Ramos (cell line): Measurements from ENCODE around the gene TSPOAP1.

ENCODE experiments used
- in situ Hi-C: fragments of 300-500 bp; cut with MboI; formaldehyde crosslinking; loops from one replicate; pipeline ENCODE4 v1.14.3; 2022; ENCODE audit warnings: low sequenced_read_pairs; ENCODE audit not compliant: unreplicated experiment

TSPOAP1 gene

DNA sequence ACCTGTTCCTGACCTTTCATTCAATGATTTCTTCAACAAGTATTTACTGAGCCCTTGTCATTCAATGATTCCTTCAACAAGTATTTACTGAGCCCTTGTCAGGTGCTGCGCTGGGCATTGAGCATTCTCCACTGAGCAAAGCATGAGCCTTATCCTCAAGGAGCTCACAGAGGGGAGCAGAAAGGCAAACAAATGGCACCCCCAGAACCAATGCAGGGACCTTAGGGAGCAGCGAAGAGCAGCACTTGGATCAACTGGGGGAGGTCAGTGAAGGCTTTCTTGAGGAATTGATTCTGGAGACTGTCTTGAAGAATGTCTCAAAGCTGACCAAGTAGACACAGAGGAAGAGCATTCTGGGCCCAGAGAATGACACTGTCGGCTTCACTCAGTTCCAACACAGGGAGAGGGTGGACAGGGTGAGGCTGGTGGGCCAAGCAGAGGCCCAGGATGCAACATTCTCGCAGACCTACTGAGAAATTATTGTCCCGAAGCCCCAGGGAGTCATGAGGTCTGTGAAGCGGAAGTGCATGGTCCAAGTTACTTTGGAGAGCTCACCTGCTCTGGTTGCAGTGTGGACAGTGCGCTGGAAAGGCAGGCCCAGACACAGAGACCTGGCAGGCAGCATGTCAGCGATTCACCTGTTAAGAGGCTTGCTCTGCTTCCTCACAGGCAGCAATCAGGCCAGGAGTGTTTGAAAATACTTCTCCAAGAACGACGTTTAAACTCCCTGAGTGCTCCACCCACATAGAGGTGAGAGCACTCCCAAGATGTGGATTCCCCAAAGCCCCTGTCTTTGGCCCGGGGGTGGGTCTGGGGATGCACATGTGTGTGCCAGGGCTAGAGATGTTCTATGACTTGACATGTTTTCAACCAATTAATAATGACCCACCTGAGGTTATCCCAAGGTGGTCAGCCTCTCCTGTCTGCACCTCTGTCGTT lies 44.7 kb downstream of the TSPOAP1 start:
- in situ Hi-C loops = no loop called here

DNA sequence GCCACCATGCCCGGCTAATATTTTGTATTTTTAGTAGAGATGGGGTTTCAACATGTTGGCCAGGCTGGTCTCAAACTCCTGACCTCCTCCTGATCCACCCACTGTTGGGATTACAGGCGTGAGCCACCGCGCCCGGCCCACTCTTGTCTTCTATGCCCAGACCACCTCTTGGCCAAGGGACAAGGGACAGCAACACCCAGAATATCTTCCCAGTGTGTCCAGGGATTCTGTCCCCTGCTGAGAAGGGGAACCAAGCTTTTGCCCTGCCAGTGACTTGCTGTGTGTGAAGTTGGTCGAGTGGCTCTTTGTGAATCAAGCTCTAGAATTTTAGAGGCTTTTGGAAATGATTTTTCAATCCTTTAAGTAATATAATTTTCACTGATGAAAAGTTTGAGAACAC lies 46.2 kb downstream of the TSPOAP1 start:
- in situ Hi-C loops = no loop called here

DNA sequence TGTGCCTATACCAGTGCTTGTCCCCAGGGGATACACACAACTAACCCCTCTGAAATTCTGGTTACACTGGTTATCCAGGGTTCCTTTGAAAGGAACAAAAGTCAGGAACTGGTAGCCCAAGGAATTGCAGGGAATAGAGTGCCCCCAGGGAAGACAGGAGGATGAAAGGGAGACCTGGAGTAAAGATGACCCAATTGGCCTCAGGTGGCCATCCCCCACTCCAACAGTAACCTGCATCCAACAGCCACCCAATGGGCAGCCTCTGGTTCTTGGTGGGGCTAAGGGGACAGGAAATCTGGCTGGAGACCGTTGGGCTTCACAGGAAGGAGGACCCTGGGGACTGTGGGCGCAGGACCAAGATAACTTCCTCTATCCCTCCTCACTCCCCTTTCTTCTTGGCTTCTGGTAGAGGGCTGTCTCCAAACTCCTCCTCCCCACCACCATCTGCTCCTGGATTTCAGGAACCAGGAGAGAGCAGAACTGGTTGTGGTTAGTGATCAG lies 47.0 kb downstream of the TSPOAP1 start:
- in situ Hi-C loops = no loop called here

DNA sequence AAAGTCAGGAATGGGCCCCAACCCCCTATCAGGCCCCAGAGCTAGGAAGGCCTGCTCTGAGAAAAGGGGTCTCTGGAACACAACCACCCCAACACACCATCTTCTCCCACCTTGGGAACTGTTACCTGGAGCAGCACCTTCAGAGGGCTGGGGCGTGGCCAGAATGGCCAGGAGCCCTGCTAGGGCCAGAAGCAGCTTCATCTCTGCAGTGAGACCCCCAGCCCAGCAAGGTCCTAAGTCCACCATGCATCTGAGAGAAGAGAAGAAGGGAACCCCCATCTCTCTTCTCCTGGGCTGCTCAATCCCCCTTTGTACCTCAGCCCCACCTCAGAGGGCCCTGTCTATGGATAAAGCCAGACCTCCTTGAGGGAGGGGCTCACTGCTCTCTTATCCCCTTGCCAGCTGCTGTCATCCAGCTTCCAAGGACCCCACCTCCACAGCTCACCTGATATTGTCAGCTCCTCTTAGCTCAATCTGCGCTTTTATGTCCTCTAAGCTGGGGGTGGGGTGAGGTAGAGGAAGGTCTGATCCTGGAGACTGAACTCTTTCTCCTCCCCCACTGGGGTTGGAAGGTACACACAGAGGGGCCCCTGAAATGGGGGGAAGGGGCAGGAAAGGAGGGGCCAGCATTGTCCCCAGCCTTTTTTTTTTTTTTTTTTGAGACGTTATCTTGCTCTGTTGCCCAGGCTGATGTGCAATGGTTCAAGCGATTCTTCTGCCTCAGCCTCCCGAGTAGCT lies 47.9 kb downstream of the TSPOAP1 start, which contains the start of gene MPO:
Gene MPO (minus strand): TSS at position 456 of the 738 bp plus-strand sequence. CDS start 177 bp downstream, at position 279.
- in situ Hi-C loops = no loop called here

DNA sequence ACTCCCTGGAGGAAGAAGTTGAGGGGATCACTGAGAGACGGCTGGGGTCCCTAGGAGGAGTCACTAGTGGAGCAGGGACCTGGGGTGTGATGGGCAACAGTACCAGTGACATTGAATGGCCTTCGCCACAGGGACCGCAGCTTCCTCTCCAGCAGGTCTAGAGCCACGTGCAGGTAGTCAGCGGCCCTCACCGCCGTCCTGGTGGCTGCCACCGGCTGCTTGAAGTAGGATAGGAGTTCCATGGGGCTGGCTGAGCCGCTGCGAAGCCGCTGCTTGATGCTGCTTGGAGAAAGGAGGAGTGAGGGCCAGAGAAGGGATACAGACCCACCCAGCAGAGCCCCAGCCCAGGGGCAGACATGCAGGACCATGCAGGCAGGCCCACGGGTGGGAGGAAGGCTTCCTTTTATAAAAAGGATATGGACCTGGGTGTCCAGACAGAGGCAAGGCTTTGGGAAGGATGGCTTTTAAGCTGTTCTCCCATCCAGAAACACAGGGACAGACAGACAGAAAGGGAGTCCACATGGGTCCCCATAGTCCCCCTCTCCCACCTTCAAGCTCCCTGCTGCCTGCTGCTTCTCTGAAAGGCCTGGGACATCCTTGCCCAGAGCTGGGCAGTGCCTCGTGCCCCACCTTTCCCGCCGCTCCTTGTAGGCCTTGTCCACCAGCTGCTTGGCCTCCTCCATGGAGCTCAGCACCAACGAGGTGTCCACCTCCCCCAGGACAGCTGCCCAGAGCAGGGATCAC lies 48.7 kb downstream of the TSPOAP1 start:
- in situ Hi-C loops = no loop called here

DNA sequence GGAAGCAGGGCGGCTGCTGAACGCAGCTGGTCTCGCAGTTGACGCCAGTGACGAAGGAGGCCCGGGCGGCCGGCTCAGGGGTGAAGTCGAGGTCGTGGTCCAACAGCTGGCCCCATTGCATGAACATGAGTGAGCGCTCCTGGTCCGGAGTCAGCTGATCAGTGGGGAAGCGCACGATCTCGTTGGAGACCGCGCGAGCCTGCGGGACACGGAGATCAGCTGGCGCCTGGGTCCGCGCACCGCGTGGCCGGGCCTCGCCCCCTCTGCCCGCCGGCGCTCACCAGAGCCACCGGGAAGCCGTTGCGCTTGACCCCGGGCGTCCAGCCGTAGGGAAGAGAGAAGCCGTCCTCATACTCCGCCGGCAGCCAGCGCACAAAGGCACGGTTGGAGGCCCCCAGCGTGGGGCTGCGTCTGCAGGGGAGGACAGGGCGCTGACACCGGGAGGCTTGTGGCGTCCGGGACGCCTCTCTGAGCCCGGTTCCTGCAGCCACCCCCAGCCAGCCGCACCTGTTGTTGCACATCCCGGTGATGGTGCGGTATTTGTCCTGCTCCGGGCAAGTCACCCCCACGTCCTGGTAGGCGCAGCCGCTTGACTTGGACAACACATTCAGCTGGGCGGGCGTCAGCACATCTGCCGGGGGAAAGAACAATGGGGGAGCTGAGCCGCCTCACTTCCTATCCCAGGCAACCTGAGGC lies 49.4 kb downstream of the TSPOAP1 start:
- in situ Hi-C loops = no loop called here

DNA sequence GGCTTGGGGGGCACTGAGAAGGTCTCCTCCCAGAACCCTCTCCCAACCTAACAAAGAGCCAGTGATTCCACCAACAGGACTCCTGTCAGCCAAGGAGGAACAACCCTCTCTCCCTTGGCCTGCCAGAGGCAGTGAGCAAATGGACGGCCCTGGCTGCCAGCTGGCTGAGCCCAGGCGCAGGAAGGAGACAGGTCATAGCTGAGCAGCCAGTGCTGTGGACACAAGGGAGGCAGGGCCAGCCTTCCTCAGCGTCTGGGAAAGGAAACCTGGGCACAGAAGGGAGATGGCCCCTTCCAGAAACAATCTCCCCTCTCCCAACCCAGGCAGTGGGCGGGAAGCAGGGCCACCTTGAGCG lies 50.0 kb downstream of the TSPOAP1 start:
- in situ Hi-C loops = no loop called here

DNA sequence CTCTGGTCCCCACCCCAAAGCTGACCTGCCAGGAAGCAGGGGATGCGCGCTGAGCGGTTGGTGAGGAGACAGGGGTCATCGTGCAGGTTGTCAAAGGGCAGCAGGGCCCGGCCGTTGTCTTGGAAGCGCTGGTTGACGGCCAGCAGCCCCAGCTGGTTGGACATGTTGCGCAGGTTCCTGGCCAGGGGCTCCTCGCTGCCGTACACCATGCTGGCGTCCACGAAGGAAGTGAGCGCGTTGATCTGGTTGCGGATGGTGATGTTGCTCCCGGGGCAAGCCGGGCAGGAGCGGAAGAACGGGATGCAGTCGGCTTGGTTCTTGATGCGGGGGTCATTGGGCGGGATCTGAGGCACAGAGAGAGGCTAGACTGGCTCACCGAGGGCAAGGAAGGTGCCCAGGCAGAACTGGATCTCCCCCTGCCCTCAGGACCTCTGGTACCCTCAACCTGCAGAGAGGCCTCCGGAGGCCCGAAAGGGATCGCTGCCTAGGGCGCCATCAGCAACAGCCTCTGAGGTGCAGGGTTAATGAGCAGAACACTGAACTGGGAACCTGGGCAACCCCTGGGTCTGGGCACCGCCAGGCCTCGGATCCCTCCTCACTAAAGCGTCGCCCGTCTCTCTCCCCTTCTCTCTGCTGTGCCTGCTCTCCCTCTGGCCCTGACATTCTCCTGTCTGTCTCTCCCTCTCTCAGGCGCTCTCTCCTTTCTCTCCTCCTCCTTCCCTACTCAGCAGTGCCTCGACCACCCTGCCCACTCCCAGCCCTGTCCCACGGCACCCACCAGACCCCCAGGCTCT lies 50.6 kb downstream of the TSPOAP1 start:
- in situ Hi-C loops = no loop called here

DNA sequence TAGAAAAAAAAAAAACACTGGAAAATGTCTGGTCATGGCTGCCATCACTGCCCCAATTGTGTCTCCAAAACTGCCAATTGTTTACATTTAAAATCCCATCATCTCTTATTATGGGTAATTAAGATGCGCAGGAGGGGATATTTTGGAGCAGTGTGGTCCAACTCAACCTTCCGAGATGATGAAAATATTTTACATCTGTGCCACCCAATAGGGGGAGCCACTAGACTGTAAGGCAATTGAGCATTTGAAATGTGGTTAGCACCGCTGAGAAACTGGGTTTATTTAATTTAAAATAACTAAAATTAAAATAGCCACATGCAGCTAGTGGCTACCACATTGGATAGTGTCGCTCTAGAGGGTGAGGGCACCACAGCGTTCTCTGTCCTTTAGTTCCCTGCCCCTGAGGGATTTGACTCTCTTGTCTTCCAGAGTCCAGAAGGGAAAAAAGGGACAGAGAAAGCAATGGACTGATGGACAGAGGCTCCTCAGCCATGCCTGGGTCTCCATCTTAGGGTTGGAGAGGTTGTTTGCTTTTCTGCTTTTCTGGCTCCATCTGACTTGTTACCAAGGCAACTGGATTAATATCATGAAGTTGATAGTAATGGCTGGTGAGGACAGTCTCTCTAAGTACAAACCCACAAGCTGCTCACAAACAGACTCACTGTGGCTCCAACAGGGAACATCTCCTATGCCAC lies 51.3 kb downstream of the TSPOAP1 start:
- in situ Hi-C loops = no loop called here

DNA sequence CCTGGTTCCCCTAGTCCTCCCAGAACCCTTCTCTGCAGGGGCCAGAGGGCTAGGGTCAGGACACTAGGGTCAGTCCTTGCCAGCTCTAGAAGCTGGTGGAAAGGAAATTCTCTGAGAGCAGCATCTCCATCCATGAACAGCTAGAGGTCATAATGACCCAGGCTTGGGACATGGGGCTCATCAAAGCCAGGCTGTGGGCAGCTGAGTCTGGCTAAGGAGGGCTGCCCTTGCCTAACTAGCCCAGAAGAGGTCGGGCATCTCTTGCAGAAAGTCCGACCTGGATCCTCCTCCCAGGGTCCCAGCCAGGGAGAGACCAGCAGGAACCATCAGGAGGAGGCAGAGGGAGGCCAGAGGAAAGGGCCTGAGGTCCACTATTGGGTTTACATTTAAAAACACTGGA lies 52.2 kb downstream of the TSPOAP1 start:
- in situ Hi-C loops = no loop called here

DNA sequence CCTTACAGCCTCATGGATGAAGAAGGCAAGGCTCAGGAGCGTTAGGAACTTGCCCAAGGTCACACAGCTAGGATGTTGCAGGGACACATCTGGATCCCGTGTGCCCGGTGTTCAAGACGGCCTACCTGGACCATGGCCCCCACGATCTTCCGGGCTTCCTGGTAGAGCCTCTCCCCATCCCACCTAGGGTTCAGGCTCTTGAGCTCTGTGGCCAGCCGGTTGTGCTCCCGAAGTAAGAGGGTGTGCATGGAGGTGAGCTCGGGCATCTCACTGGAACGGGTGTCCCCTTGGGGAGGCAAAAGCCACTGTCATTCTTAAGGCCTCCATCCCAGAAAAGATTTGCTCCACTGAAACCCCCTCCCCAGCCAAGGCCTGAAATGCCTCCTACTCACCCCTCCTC lies 53.2 kb downstream of the TSPOAP1 start:
- in situ Hi-C loops = no loop called here

DNA sequence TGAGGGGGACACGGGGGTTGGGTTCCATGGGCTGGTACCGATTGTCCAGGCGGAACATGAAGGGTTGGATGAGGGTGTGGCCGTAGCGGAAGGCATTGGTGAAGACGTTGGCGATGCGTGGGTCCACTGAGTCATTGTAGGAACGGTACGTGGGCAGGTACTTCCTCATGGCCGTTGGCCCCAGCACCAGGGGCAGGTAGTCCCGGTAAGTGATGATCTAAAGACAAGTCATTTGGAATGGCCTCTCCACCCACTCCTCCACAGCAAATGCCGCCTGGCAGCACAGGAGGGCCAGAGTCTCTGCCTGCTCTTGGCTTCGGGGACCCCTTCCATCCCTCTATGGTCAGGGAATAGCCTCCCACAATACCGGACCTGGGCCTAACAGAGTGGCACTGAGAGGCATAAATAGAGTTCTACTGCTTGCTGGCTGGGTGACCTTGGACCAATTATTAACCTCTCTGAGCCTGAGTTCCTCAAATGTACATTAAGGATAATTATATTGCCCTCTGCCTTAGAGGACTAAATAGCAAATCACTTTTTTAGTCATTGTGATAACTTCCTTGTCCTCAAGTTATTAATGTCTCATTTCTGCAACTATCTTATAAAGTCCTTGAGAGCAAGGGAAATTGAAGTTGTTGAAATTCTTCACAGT lies 55.0 kb downstream of the TSPOAP1 start:
- in situ Hi-C loops = no loop called here

DNA sequence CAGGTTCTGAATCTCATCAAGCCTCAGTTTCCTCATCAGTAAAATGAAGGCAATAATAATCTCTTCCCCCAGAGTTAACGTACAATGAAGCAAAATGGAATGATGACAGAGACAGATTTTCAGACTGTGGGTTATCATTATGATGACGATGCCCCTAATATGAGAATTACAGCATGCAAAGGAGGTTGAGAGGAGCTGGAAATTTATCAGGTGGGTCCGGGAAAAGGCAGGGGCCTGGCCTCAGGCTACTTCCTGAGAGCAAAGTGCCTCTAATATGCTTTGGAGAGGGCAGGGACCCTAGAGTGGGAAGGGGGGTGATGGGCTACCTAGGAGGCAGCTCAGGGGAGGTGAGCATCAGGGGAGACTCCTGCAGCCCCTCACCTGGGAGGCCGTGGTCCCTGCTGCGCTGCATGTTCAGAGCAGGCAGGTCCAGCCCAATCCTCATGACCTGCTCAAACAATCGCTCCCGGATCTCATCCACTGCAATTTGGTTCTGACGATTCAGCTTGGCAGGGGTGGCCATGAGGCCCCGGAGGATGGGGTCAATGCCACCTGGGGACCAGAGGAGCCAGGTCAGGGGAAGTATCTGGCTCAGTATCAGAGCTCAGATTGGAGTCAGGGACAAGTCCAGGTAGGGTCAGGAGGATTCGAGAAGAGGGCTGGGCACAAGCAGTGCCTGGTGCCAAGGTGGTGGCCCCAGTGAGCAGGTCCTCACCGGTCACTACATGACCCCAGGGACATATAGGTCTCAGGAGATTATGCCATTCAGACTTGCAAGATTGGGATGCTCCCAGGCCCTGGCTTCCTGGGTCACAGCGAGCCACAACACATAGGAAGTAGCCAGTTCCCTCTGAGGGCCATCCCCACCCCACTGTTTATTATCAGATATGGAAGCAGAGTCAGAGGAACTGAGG lies 56.0 kb downstream of the TSPOAP1 start:
- in situ Hi-C loops = no loop called here

DNA sequence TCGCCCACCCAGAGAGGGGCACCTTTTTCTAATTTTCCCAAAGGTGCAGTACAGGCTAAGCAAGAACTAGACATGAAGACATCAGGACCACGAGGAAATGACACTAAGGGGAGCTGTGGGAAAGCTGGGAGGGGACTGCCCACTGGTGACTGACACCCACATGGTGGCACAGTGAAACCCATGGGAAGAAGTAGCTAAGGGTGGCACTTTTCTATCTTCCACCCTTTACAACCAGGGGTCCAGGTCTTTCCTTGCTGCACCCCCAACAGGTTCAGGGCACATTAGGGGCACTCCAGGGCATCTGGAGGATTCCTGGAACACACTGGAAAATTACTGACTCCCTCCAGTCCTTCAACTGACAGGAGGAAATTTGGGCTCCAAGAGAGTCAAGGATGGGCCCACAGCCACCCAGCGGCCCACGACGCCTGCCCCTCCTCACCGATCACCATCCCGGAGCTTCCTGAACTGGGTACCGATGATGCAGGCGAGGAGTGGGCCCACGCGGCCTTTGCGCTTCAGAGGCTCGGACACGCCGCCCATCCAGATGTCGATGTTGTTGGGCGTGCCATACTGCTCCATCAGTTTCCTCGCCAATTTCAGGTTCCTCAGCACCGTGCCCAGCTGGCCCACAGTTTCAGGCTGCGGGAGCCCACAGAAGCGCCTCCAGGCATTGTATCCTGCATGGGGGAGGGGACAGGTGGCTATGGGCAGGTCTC lies 57.2 kb downstream of the TSPOAP1 start:
- in situ Hi-C loops = no loop called here

DNA sequence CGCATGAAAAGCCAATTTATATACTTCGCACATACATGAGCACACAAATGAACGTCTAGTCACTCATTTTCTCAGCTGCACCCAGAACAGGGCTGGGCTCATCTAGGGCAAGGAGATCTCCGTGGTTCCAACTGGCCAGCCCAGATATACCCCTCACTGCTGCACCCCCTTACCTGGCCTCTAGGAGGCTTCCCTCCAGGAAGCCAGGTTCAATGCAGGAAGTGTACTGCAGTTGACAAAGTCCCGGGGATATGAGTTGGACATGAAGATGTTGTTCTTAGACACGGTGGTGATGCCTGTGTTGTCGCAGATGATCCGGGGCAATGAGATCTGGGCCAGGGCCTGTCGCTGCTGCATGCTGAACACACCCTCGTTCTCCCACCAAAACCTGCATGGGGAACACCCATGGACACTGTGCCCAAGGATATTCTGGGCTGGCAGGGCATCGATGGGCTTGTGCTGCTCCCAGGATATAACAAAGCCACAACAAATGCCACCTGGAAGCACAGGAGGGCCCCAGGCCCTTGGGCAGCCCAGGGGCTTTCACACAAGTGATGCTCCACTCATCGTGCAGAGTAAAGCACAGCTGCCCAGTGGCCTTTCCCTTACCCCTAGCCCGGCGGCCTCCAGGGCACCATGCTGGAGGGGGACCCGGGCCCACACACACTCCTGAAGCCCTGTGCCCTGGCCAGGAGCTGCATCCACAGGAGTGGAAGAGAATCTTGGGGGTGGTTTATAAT lies 57.9 kb downstream of the TSPOAP1 start:
- in situ Hi-C loops = no loop called here
